ENCODE data around the gene RIT1. TPM values are rescaled to one million over a fixed set of nuclear protein-coding genes. Genes with fewer than 3 reads are reported as not detected.

Gene RIT1, protein sequence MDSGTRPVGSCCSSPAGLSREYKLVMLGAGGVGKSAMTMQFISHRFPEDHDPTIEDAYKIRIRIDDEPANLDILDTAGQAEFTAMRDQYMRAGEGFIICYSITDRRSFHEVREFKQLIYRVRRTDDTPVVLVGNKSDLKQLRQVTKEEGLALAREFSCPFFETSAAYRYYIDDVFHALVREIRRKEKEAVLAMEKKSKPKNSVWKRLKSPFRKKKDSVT
- 28.3 and 30.1 TPM in 2 replicates for total RNA-seq
- long read RNA-seq, transcript RIT1-205 (5 exons, 919 nt) = minor isoform, 5 of 82 reads
- long read RNA-seq, transcript RIT1-202 (6 exons, 3,445 nt) = major isoform, 72 of 82 reads
- long read RNA-seq, partial matches to known transcripts = 1 of 82 reads
- long read RNA-seq, other reads (novel, unspliced or antisense) = 3 of 82 reads

DNA sequence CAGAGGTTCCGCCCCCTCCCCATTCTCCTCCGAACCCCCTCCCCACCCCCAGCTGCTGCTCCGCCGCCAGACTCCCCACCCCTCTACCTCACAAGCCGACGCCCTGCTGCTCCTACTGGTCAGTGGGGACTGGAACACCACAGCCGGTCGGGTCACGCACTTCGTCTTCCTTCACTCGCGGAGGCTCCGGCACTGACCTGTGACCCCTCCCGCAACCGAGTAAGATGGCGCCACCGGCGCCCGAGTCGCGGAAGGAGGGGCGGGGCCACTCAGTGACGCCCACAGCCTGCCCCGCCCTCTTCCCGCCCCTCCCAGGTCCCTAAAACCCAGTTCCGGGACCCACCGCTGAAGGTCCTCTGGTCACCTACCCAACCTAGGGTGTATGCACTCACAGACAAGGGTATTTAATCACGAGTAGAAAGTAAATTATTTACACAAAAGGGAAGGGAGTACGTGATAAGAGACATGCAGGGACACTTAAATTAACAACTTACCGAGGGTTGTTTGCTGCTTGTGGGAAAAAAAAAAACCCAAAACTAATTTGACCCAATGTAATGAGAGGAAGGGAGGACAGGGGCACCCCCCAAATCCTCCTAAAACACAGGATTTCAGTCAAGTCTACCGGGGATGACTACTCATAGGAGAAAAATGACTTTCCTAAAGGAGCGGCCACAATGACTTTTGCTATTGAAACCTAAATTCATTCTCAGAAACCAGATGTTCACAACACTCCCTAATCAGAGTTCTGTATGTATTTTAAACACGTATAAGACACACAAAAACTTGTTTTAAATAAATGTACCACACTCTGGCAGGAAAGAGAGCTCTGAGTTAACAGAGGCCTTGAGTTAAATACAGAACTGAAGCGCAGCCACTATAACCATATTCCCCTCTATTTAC, at the start of gene RIT1:
Gene RIT1 (minus strand): TSS at position 194 of the 900 bp plus-strand sequence. CDS start 588 bp downstream, outside the sequence.
- Mint-ChIP-seq H3K36me3 (ENCODE audit: insufficient read depth) (peaks cover 16% of the 10 kb centered on the region), H3K27ac (peak within 1 kb of the TSS; percentile 91), H3K9me3 (ENCODE audit: low read depth) (no peaks in the 10 kb centered on the region), H3K4me1 (ENCODE audit: low read depth) (peaks cover 16% of the 10 kb centered on the region), H3K4me3 (ENCODE audit: low read depth) (peak within 1 kb of the TSS; percentile 92), H3K27me3 (no peaks in the 10 kb centered on the region)
- peak; percentile 76 for DNase-seq (ENCODE audit: low spot score, unreplicated experiment)
- peak; percentile 11 for TF ChIP-seq CTCF (IDR thresholded peaks at IDR 0.05; ENCODE audit: unreplicated experiment)

DNA sequence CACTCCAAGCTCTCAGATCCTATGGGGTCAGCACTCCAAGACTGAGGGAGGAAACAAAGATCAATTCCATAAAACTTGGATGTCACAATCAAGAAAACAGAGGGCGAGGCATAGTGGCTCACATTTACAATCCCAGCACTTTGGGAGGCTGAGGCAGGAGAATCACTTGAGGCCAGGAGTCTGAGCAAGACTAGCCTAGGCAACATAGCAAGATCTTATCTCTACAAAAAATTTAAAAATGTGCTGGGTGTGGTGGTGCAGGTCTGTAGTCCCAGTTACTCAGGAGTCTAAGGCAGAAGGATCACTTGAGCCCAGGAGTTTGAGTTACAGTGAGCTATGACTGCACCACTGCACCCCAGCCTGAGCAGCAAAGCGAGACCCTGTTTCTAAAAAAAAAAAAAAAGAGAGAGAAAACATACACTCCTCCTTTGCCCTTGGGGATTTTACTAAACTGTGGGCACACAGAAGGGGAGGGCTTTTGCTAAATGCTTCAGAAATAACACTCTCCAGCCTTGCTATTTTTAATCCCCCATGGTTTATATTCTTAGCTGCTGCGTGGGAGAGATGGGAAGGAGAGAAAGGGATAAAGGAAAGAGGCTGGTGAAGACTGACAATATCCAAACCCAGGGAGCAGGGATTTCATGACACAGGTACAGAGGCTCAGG, 49.1 kb upstream of the RIT1 start:
- no peak for TF ChIP-seq CTCF (IDR thresholded peaks at IDR 0.05; ENCODE audit: unreplicated experiment)
- Mint-ChIP-seq H3K4me1 (ENCODE audit: low read depth) (no peaks in the 10 kb centered on the region), H3K27me3 (no peaks in the 10 kb centered on the region), H3K27ac (no peak overlapping the region), H3K36me3 (ENCODE audit: insufficient read depth) (peaks cover 27% of the 10 kb centered on the region), H3K9me3 (ENCODE audit: low read depth) (no peaks in the 10 kb centered on the region), H3K4me3 (ENCODE audit: low read depth) (no peak overlapping the region)
- DNase-seq (ENCODE audit: low spot score, unreplicated experiment) = no peak

DNA sequence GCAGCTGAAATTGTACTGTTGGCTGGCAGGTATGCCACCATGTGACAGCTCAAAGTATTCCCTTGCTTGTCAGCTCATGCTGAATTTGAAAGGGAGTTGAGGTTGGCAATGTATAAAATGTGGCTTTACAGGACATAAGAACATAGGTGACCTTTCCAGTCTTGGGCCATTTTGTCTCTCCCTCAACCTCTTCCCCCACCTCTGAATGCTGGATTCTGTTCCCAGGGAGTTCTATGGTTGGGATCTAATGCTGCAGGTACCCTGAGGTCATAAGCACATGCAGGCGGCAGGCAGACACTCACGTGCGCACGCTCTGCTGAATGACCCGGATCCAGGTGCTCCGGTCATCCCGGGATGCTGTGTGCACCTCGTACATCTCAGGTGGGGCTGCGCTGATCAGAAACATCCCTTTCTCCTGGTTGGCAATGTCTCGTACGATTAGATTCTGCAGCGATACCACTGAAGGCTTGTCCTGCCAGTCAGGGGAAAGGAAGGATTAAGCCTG, 46.3 kb upstream of the RIT1 start:
- no peak for DNase-seq (ENCODE audit: low spot score, unreplicated experiment)
- Mint-ChIP-seq H3K9me3 (ENCODE audit: low read depth) (no peaks in the 10 kb centered on the region), H3K27me3 (no peaks in the 10 kb centered on the region), H3K27ac (no peak overlapping the region), H3K4me3 (ENCODE audit: low read depth) (no peak overlapping the region), H3K36me3 (ENCODE audit: insufficient read depth) (peaks cover 34% of the 10 kb centered on the region), H3K4me1 (ENCODE audit: low read depth) (no peaks in the 10 kb centered on the region)
- no peak for TF ChIP-seq CTCF (IDR thresholded peaks at IDR 0.05; ENCODE audit: unreplicated experiment)

GRCh38 chr1:155954645-155955044, 43.5 kb upstream of the RIT1 start:
- peak overlapping the region; percentile 60 for H3K27ac Mint-ChIP-seq
- H3K36me3 Mint-ChIP-seq (ENCODE audit: insufficient read depth) = peaks cover 32% of the 10 kb centered on the region
- no peaks in the 10 kb centered on the region for H3K4me1 Mint-ChIP-seq (ENCODE audit: low read depth)
- H3K27me3 Mint-ChIP-seq = no peaks in the 10 kb centered on the region
- no peak overlapping the region for H3K4me3 Mint-ChIP-seq (ENCODE audit: low read depth)
- H3K9me3 Mint-ChIP-seq (ENCODE audit: low read depth) = no peaks in the 10 kb centered on the region
- TF ChIP-seq CTCF (IDR thresholded peaks at IDR 0.05; ENCODE audit: unreplicated experiment) = no peak
- DNase-seq (ENCODE audit: low spot score, unreplicated experiment) = no peak

GRCh38 chr1:155952505-155952890, 41.3 kb upstream of the RIT1 start:
- no peak for DNase-seq (ENCODE audit: low spot score, unreplicated experiment)
- peaks cover 32% of the 10 kb centered on the region for H3K36me3 Mint-ChIP-seq (ENCODE audit: insufficient read depth)

More at GRCh38 chr1:155952505-155952890, 41.3 kb upstream of the RIT1 start:
- Mint-ChIP-seq H3K27ac (no peak overlapping the region), H3K27me3 (no peaks in the 10 kb centered on the region), H3K4me1 (ENCODE audit: low read depth) (no peaks in the 10 kb centered on the region), H3K9me3 (ENCODE audit: low read depth) (no peaks in the 10 kb centered on the region), H3K4me3 (ENCODE audit: low read depth) (no peak overlapping the region)
- no peak for TF ChIP-seq CTCF (IDR thresholded peaks at IDR 0.05; ENCODE audit: unreplicated experiment)
